ENCODE results near the gene TALDO1. TPM values are rescaled to one million over a fixed set of nuclear protein-coding genes. Genes with fewer than 3 reads are reported as not detected.

The TALDO1 gene
- total and polyA plus RNA-seq, 2 donors (not counting 3 experiments of a cell fraction or from before 2014, with no cell fraction given) = 211 to 294 TPM

- no peaks in the 10 kb centered on the region for H3K27me3 ChIP-seq (ENCODE audit: control insufficient read depth in 2 of 2, insufficient read depth in 2 of 2, low read length in 2 of 2)
- H3K9ac ChIP-seq (replicated peaks; ENCODE audit: extremely low read depth, insufficient read depth, low read length) = no peak overlapping the region
- POLR2A ChIA-PET = no interaction called here
- peaks cover 34% of the 10 kb centered on the region for H3K79me2 ChIP-seq (ENCODE audit: control insufficient read depth, insufficient read depth, low read length)
- FAIRE-seq (no peak), DNase-seq (ENCODE audit: low read depth, low spot score) (no peak)
- no peak overlapping the region for H2AFZ ChIP-seq (ENCODE audit: low read depth, low read length)
- CTCF ChIA-PET = no interaction called here
- H3K4me1 ChIP-seq (ENCODE audit: control insufficient read depth, extremely low read depth, insufficient read depth, low read length) = peaks cover 19% of the 10 kb centered on the region
- H4K20me1 ChIP-seq (replicated peaks; ENCODE audit: control insufficient read depth, extremely low read depth, insufficient read depth, low read length) = no peaks in the 10 kb centered on the region
- TF ChIP-seq, protein P1, sequence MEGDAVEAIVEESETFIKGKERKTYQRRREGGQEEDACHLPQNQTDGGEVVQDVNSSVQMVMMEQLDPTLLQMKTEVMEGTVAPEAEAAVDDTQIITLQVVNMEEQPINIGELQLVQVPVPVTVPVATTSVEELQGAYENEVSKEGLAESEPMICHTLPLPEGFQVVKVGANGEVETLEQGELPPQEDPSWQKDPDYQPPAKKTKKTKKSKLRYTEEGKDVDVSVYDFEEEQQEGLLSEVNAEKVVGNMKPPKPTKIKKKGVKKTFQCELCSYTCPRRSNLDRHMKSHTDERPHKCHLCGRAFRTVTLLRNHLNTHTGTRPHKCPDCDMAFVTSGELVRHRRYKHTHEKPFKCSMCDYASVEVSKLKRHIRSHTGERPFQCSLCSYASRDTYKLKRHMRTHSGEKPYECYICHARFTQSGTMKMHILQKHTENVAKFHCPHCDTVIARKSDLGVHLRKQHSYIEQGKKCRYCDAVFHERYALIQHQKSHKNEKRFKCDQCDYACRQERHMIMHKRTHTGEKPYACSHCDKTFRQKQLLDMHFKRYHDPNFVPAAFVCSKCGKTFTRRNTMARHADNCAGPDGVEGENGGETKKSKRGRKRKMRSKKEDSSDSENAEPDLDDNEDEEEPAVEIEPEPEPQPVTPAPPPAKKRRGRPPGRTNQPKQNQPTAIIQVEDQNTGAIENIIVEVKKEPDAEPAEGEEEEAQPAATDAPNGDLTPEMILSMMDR (IDR thresholded peaks at IDR 0.05; ENCODE audit: extremely low read depth in 1 of 2, insufficient read depth in 1 of 2, low read depth in 1 of 2, low read length in 2 of 2) = no peak
- TF ChIP-seq POLR2AphosphoS5 (IDR thresholded peaks at IDR 0.05; ENCODE audit: insufficient read depth, low read depth, low read length) (no peak), MAX (IDR thresholded peaks at IDR 0.05; ENCODE audit: insufficient read depth, insufficient read length) (no peak), MYC (IDR thresholded peaks at IDR 0.05; ENCODE audit: low read depth, low read length) (no peak), GATA2 (IDR thresholded peaks at IDR 0.05; ENCODE audit: insufficient read depth, insufficient read length, low read depth, low read length) (no peak), JUN (IDR thresholded peaks at IDR 0.05; ENCODE audit: borderline replicate concordance, insufficient read depth, insufficient read length, low read depth) (no peak), FOS (IDR thresholded peaks at IDR 0.05; ENCODE audit: borderline replicate concordance, insufficient read depth, low read length) (no peak), EZH2 (IDR thresholded peaks at IDR 0.05; ENCODE audit: borderline replicate concordance, low read depth, low read length, severe bottlenecking) (no peak), POLR2A (IDR thresholded peaks at IDR 0.05; ENCODE audit: low read depth, low read length) (no peak)
- dilution Hi-C loops (cut with MboI; ENCODE audit: extremely low pct_ligation_motif_present, low sequenced_read_pairs) (no loop called here), intact Hi-C loops (cut with micrococcal nuclease) (no loop called here)
- H3K27ac ChIP-seq (ENCODE audit: insufficient read depth, low read depth, low read length) = no peak overlapping the region
- BruUV-seq (replicated peaks) = no TSS peak
- H3K4me3 ChIP-seq (replicated peaks in 1 of 3; ENCODE audit: insufficient read depth in 1 of 3, low read depth in 1 of 3, low read length in 3 of 3) = no peak overlapping the region
- no peak overlapping the region for H3K4me2 ChIP-seq (ENCODE audit: insufficient read depth, low read length)
- no peaks in the 10 kb centered on the region for H3K9me1 ChIP-seq (replicated peaks; ENCODE audit: control insufficient read depth, extremely low read depth, insufficient read depth, low read length)
- H3K9me3 ChIP-seq (replicated peaks; ENCODE audit: control insufficient read depth, insufficient read depth, low read length) = no peaks in the 10 kb centered on the region
- no peaks in the 10 kb centered on the region for H3K36me3 ChIP-seq (ENCODE audit: control insufficient read depth in 2 of 2, extremely low read depth in 1 of 2, insufficient read depth in 2 of 2, low read length in 2 of 2)
Observed at GRCh38 chr11:779955-780532, 32.8 kb downstream of the TALDO1 start.

Data from endothelial cell of umbilical vein (primary cell).